ENCODE data around the gene PRIMA1.

- TF ChIP-seq CTCF (IDR thresholded peaks at IDR 0.05): no peak
- TF ChIP-seq SMAD4 (CRISPR knock-in tag; IDR thresholded peaks at IDR 0.05): no peak
- TF ChIP-seq ELF4 (CRISPR knock-in tag; IDR thresholded peaks at IDR 0.05; ENCODE audit: low read depth): no peak
- no peak for TF ChIP-seq E2F1 (CRISPR knock-in tag; IDR thresholded peaks at IDR 0.05)
- TF ChIP-seq AFF4 (CRISPR knock-in tag; IDR thresholded peaks at IDR 0.05; ENCODE audit: borderline replicate concordance): no peak
- no peak for TF ChIP-seq ARID4B (CRISPR knock-in tag; IDR thresholded peaks at IDR 0.05; ENCODE audit: borderline replicate concordance)
- TF ChIP-seq HMGXB4 (CRISPR knock-in tag; IDR thresholded peaks at IDR 0.05): no peak
- TF ChIP-seq ZNF138 (CRISPR knock-in tag; conservative IDR thresholded peaks at IDR 0.05): no peak
- no peak for TF ChIP-seq ATF2 (CRISPR knock-in tag; IDR thresholded peaks at IDR 0.05; ENCODE audit: borderline replicate concordance, low read depth)
Measured at GRCh38 chr14:93778453-93778852, 9.8 kb downstream of the PRIMA1 start.
